Neural cell (in vitro differentiated cells): ENCODE measurements around the gene CYB5R3. TPM values are rescaled to one million over a fixed set of nuclear protein-coding genes. Genes with fewer than 3 reads are reported as not detected.

Source experiments
- H2AFZ ChIP-seq: fragments of 200-600, 300-800 bp; sonication (generic), shearing (Covaris generic); 2 replicates; pipeline ENCODE4 v1.6.0; 2014; ENCODE audit warnings: low read depth, mild to moderate bottlenecking, antibody characterized with exemption, low read length, moderate library complexity
- H3F3A ChIP-seq: fragments of 200-600 bp; shearing (Covaris generic); 2 replicates; pipeline ENCODE4 v1.6.1; 2016; ENCODE audit warnings: mild to moderate bottlenecking, moderate library complexity, mixed read lengths, antibody characterized with exemption, low read length; ENCODE audit not compliant: insufficient read depth, poor library complexity, severe bottlenecking
- H3K27ac ChIP-seq: fragments of 200-600, 300-800 bp; sonication (generic), shearing (Covaris generic); 2 replicates; pipeline ENCODE4 v1.5.1; 2014; ENCODE audit warnings: mild to moderate bottlenecking, low read length, moderate library complexity
- H3K27me3 ChIP-seq: fragments of 300-800, 200-600 bp; sonication (generic), shearing (Covaris generic); 2 replicates; pipeline ENCODE4 v1.6.0; 2014; ENCODE audit warnings: mild to moderate bottlenecking, low read depth, low read length, moderate library complexity; ENCODE audit not compliant: insufficient read depth
- H3K36me3 ChIP-seq: fragments of 300-800, 200-600 bp; sonication (generic), shearing (Covaris generic); 2 replicates; pipeline ENCODE4 v1.5.1; 2014; ENCODE audit warnings: mild to moderate bottlenecking, antibody characterized with exemption, low read length, moderate library complexity; ENCODE audit not compliant: insufficient read depth
- H3K4me2 ChIP-seq: fragments of 300-800, 200-600 bp; sonication (generic), shearing (Covaris generic); 2 replicates; pipeline ENCODE4 v1.6.0; 2014; ENCODE audit warnings: mild to moderate bottlenecking, low read length
- H3K4me3 ChIP-seq: fragments of 300-800, 200-600 bp; sonication (generic), shearing (Covaris generic); 2 replicates; pipeline ENCODE4 v1.5.1; 2014; ENCODE audit warnings: mild to moderate bottlenecking, low read length, moderate library complexity
- H3K79me2 ChIP-seq: fragments of 200-600 bp; shearing (Covaris generic); replicated peaks from 2 replicates; pipeline ENCODE4 v1.6.0; 2014; ENCODE audit warnings: mild to moderate bottlenecking, low read length, moderate library complexity; ENCODE audit not compliant: insufficient read depth
- H3K9ac ChIP-seq: fragments of 300-800, 200-600 bp; sonication (generic), shearing (Covaris generic); 2 replicates; pipeline ENCODE4 v1.6.1; 2016; ENCODE audit warnings: mild to moderate bottlenecking, low read length, mixed read lengths
- H3K9me2 ChIP-seq: fragments of 200-600 bp; shearing (Covaris generic); 2 replicates; pipeline ENCODE4 v1.6.1; 2016; ENCODE audit warnings: mild to moderate bottlenecking, low read length, mixed read lengths; ENCODE audit not compliant: insufficient read depth
- H3K9me3 ChIP-seq: fragments of 200-600, 300-800 bp; sonication (generic), shearing (Covaris generic); 2 replicates; pipeline ENCODE4 v1.6.1; 2016; ENCODE audit warnings: mild to moderate bottlenecking, mixed run types, low read length, moderate library complexity, mixed read lengths
- H4K20me1 ChIP-seq: fragments of 200-600 bp; shearing (Covaris generic); 2 replicates; pipeline ENCODE4 v1.6.1; 2016; ENCODE audit warnings: mild to moderate bottlenecking, mixed run types; ENCODE audit not compliant: insufficient read depth
- EP300 ChIP-seq: fragments of 450-650 bp; conservative IDR thresholded peaks from 2 replicates; pipeline ENCODE4 v1.6.1; 2014; ENCODE audit warnings: antibody characterized with exemption, mild to moderate bottlenecking, moderate library complexity; ENCODE audit not compliant: poor library complexity, severe bottlenecking
- EZH2 ChIP-seq: fragments of 200-600, 300-800 bp; shearing (Covaris generic), sonication (generic); IDR thresholded peaks from 2 replicates; pipeline ENCODE4 v1.6.1; 2014; ENCODE audit warnings: antibody characterized with exemption, low read length, borderline replicate concordance, mild to moderate bottlenecking; ENCODE audit not compliant: insufficient read depth, poor library complexity, severe bottlenecking
- MXI1 ChIP-seq: fragments of 450-650 bp; conservative IDR thresholded peaks from 2 replicates; pipeline ENCODE4 v1.6.1; 2014; ENCODE audit warnings: antibody characterized with exemption, mild to moderate bottlenecking; ENCODE audit not compliant: poor library complexity, severe bottlenecking
- RAD21 ChIP-seq: fragments of 450-650 bp; conservative IDR thresholded peaks from 2 replicates; pipeline ENCODE4 v1.6.1; 2014; ENCODE audit warnings: antibody characterized with exemption, mild to moderate bottlenecking, moderate library complexity
- SMC3 ChIP-seq: fragments of 450-650 bp; conservative IDR thresholded peaks from 2 replicates; pipeline ENCODE4 v1.6.1; 2014; ENCODE audit warnings: antibody characterized with exemption, mild to moderate bottlenecking, moderate library complexity; ENCODE audit not compliant: poor library complexity
- TAF1 ChIP-seq: IDR thresholded peaks from 2 replicates; pipeline ENCODE4 v1.6.1; 2012; ENCODE audit warnings: low read depth
- polyA plus RNA-seq: library from polyadenylated mRNA; depleted of rRNA; stranded (reverse); fragments of >200 nt; gene quantifications from 2 replicates; pipeline ENCODE4 v1.2.3, GENCODE V29; 2014
- TF ChIP-seq, protein P1 (sequence below): fragments of 450-650 bp; IDR thresholded peaks from 2 replicates; pipeline ENCODE4 v1.5.1; 2014; ENCODE audit warnings: antibody characterized with exemption, mild to moderate bottlenecking, moderate library complexity; ENCODE audit not compliant: poor library complexity, severe bottlenecking
- TF ChIP-seq, protein P2 (sequence below): IDR thresholded peaks from 2 replicates; pipeline ENCODE4 v1.6.1; 2012; ENCODE audit warnings: borderline replicate concordance

The CYB5R3 gene
- polyA plus RNA-seq, 1 donor from 2014 or later, result 20.2 TPM

DNA sequence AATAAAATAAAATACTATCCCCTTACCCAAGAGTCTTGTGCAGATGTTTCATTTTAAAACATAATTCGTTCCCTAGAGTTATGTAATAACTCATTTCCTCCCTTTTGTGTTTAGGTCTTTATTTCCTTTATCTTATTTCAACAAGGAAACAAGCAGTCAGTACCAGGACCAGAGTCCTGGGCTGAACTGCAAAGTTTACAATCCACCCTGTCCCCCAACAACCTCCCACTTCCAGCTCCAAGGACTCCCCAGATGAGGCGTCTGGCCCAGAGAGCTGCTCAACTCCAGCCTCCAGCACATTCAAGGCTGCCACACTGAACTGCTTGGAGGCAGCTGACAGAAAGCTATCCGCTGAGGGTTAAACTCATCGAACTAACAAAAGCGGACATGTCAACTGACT lies 39.0 kb downstream of the CYB5R3 start:
- Histone ChIP-seq H4K20me1 (peaks cover 3% of the 10 kb centered on the region), H3K27ac (no peak overlapping the region)

DNA sequence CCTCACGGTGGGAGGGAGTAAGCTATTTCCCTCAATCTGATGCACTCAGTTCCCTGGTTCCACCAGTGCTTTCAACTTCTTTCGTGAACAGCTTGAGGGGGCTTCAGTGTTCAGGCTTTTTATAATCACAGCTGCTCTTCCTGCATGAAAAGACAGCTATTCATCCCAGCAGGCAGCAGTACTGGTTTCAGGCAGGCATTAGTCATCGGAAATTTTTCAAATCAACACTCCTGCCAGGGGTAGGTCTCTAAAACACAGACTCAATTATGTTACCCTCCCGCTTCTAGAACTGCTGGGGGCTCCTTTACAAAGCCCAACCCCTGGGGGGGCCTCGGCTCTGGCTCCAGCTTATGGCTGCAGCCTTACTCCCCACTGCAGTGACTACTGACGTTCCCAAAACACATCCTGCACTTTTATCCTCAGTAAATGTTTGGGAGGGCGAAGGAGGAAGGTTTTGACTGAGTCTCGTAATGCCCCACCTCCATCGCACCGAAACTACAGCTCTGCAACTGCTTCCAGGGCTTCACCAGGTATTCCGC lies 40.3 kb downstream of the CYB5R3 start:
- Histone ChIP-seq H4K20me1 (peaks cover 3% of the 10 kb centered on the region), H2AFZ (no peak overlapping the region), H3K4me2 (peak overlapping the region; percentile 65), H3K36me3 (no peaks in the 10 kb centered on the region), H3K4me3 (peak overlapping the region; percentile 56), H3K9ac (peak overlapping the region; percentile 58), H3F3A (no peaks in the 10 kb centered on the region), H3K27ac (peak overlapping the region; percentile 70), H3K27me3 (no peaks in the 10 kb centered on the region), H3K9me3 (no peaks in the 10 kb centered on the region), H3K9me2 (no peaks in the 10 kb centered on the region), H3K79me2 (peaks cover 64% of the 10 kb centered on the region)
- TF ChIP-seq, protein P1, sequence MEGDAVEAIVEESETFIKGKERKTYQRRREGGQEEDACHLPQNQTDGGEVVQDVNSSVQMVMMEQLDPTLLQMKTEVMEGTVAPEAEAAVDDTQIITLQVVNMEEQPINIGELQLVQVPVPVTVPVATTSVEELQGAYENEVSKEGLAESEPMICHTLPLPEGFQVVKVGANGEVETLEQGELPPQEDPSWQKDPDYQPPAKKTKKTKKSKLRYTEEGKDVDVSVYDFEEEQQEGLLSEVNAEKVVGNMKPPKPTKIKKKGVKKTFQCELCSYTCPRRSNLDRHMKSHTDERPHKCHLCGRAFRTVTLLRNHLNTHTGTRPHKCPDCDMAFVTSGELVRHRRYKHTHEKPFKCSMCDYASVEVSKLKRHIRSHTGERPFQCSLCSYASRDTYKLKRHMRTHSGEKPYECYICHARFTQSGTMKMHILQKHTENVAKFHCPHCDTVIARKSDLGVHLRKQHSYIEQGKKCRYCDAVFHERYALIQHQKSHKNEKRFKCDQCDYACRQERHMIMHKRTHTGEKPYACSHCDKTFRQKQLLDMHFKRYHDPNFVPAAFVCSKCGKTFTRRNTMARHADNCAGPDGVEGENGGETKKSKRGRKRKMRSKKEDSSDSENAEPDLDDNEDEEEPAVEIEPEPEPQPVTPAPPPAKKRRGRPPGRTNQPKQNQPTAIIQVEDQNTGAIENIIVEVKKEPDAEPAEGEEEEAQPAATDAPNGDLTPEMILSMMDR, result no peak
- TF ChIP-seq EP300 (no peak), MXI1 (no peak), RAD21 (peak; percentile 15), SMC3 (peak; percentile 25)

More for the DNA sequence above, 39.0 kb downstream of the CYB5R3 start:
- Histone ChIP-seq H3K36me3 (no peaks in the 10 kb centered on the region), H3K9me3 (no peaks in the 10 kb centered on the region), H3K4me2 (no peak overlapping the region), H3K4me3 (no peak overlapping the region), H3K79me2 (peaks cover 58% of the 10 kb centered on the region), H3F3A (no peaks in the 10 kb centered on the region), H2AFZ (no peak overlapping the region), H3K9me2 (no peaks in the 10 kb centered on the region), H3K9ac (no peak overlapping the region), H3K27me3 (no peaks in the 10 kb centered on the region)
- TF ChIP-seq TAF1 (no peak), SMC3 (no peak), EP300 (no peak), RAD21 (no peak), EZH2 (no peak)
- TF ChIP-seq, protein P2, sequence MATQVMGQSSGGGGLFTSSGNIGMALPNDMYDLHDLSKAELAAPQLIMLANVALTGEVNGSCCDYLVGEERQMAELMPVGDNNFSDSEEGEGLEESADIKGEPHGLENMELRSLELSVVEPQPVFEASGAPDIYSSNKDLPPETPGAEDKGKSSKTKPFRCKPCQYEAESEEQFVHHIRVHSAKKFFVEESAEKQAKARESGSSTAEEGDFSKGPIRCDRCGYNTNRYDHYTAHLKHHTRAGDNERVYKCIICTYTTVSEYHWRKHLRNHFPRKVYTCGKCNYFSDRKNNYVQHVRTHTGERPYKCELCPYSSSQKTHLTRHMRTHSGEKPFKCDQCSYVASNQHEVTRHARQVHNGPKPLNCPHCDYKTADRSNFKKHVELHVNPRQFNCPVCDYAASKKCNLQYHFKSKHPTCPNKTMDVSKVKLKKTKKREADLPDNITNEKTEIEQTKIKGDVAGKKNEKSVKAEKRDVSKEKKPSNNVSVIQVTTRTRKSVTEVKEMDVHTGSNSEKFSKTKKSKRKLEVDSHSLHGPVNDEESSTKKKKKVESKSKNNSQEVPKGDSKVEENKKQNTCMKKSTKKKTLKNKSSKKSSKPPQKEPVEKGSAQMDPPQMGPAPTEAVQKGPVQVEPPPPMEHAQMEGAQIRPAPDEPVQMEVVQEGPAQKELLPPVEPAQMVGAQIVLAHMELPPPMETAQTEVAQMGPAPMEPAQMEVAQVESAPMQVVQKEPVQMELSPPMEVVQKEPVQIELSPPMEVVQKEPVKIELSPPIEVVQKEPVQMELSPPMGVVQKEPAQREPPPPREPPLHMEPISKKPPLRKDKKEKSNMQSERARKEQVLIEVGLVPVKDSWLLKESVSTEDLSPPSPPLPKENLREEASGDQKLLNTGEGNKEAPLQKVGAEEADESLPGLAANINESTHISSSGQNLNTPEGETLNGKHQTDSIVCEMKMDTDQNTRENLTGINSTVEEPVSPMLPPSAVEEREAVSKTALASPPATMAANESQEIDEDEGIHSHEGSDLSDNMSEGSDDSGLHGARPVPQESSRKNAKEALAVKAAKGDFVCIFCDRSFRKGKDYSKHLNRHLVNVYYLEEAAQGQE, result no peak
